MM.1S (cell line): Measurements from ENCODE around the gene TNNC1.

Source experiments
- CTCF ChIP-seq: fragments of 300-600 bp; sonication (generic); IDR thresholded peaks from 2 replicates; pipeline ENCODE4 v1.5.1; 2016; ENCODE audit warnings: antibody characterized with exemption, low read length, mixed read lengths
- EZH2 ChIP-seq: fragments of 300-600 bp; sonication (generic); optimal IDR thresholded peaks from 2 replicates; pipeline ENCODE3; 2017; ENCODE audit warnings: low read depth, mild to moderate bottlenecking, antibody characterized with exemption, low read length, mixed read lengths
- EZH2phosphoT487 ChIP-seq: fragments of 300-600 bp; sonication (generic); IDR thresholded peaks from 2 replicates; pipeline ENCODE4 v1.6.1; 2018; ENCODE audit warnings: antibody characterized with exemption, low read length

DNA sequence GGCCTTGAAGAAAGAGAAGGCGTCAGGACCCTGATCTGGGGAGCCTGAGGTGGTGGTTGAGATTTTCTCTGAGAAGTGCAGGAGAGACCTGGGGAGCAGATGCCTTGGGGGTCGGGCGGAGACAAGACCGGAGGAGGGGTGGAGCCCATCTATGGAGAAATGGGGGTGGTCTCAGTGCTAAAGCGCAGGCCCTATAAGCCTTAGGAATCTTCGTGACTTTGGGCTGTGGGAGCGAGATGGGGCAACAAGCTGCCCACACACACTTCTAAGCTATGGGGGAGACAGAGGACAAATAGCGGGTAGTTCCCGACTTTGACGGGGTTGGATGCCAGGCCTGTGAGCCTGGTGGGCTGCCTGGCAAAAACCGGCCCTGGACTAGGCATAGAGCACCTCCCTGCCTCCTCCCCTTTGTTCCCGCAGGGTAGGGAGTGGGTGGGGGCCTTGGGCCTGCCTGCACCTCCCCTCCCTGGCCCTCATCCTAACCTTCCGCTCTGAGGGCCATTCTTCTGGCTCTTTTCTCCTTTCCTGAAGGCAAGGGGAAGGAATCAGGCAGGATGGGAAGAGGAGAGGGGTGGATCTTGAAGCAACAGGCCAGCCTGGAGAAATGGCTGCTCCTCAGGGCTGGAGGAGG, 2.4 kb upstream of the TNNC1 start:
- TF ChIP-seq CTCF, result no peak
- no peak for TF ChIP-seq EZH2
- TF ChIP-seq EZH2phosphoT487, result no peak
